ENCODE measurements around the gene TRMT112. TPM values are rescaled to one million over a fixed set of nuclear protein-coding genes. Genes with fewer than 3 reads are reported as not detected.

The TRMT112 gene
- total and polyA plus RNA-seq, 2 of the 4 experiments (the other 2 are of a cell fraction), result 173 to 202 TPM

GRCh38 chr11:64358536-64358906 lies 41.2 kb upstream of the TRMT112 start:
- POLR2A ChIA-PET (ENCODE audit: unreplicated experiment), result no interaction called here
- Histone ChIP-seq H3K4me2 (ENCODE audit: low read depth, low read length) (peak overlapping the region; percentile 82), H4K20me1 (ENCODE audit: insufficient read depth, low read length) (no peaks in the 10 kb centered on the region), H2AK9ac (replicated peaks; ENCODE audit: low read depth, low read length, poor library complexity) (peak overlapping the region; percentile 99), H3K79me1 (ENCODE audit: low read depth in 1 of 2, low read length in 2 of 2) (peaks cover 6 to 57% of the 10 kb centered on the region in 2 experiments), H2BK120ac (ENCODE audit: low read depth, low read length) (peak overlapping the region; percentile 93), H2AFZ (replicated peaks; ENCODE audit: low read length, poor library complexity) (peak overlapping the region; percentile 96), H3K18ac (ENCODE audit: low read depth, low read length) (peak overlapping the region; percentile 42), H4K5ac (ENCODE audit: low read depth, low read length) (peak overlapping the region; percentile 70), H3K36me3 (ENCODE audit: control insufficient read depth, insufficient read depth, low read length) (peaks cover 20% of the 10 kb centered on the region), H3K9ac (ENCODE audit: low read depth, low read length) (peak overlapping the region; percentile 79), H3K14ac (replicated peaks; ENCODE audit: low read depth, low read length) (peak overlapping the region; percentile 97), H3K4ac (ENCODE audit: low read depth, low read length) (peak overlapping the region; percentile 99), H4K8ac (ENCODE audit: low read depth in 2 of 2, low read length in 2 of 2) (peak overlapping the region; percentile 94 to 97), H3K27me3 (ENCODE audit: control insufficient read depth, insufficient read depth, low read length) (no peaks in the 10 kb centered on the region), H3K4me3 (ENCODE audit: insufficient read depth, low read depth, low read length) (peak overlapping the region; percentile 98), H4K91ac (ENCODE audit: insufficient read depth, low read depth, low read length) (peak overlapping the region; percentile 98), H2BK20ac (ENCODE audit: low read depth, low read length) (peak overlapping the region; percentile 49), H2BK5ac (ENCODE audit: low read depth, low read length, poor library complexity, severe bottlenecking) (peak overlapping the region; percentile 92), H2BK15ac (ENCODE audit: low read depth, low read length) (peak overlapping the region; percentile 98; the same call in 2 of the 3 replicates), H3K9me1 (ENCODE audit: insufficient read depth, low read length) (peaks cover 18% of the 10 kb centered on the region), H3K4me1 (ENCODE audit: control insufficient read depth, insufficient read depth, low read length) (peaks cover 27% of the 10 kb centered on the region), H3K56ac (ENCODE audit: extremely low read depth, insufficient read depth, low read length) (peak overlapping the region; percentile 75), H3K23ac (ENCODE audit: low read depth, low read length) (peak overlapping the region; percentile 90), H3K9me3 (ENCODE audit: control insufficient read depth, insufficient read depth, low read length) (no peaks in the 10 kb centered on the region), H2AK5ac (ENCODE audit: low read depth, low read length) (peak overlapping the region; percentile 99), H3K27ac (ENCODE audit: insufficient read depth, low read length) (peak overlapping the region; percentile 91)
- intact Hi-C loops (cut with micrococcal nuclease) (loop anchor here (5.0 kb wide), 1 partner anchor 294 kb away; no protein-coding TSS in a partner anchor), dilution Hi-C loops (cut with HindIII; ENCODE audit: low sequenced_read_pairs, unreplicated experiment) (no loop called here), in situ Hi-C loops (cut with MboI; ENCODE audit: low sequenced_read_pairs) (no loop called here)
- no peak for TF ChIP-seq CEBPB (IDR thresholded peaks at IDR 0.05; ENCODE audit: low read depth, low read length)
- TF ChIP-seq MAFK (IDR thresholded peaks at IDR 0.05; ENCODE audit: low read depth, low read length), result no peak
- TF ChIP-seq USF2 (IDR thresholded peaks at IDR 0.05; ENCODE audit: low read depth, low read length), result no peak
- no peak for TF ChIP-seq MXI1 (IDR thresholded peaks at IDR 0.05; ENCODE audit: borderline replicate concordance, low read depth, low read length)
- no peak for TF ChIP-seq MAZ (IDR thresholded peaks at IDR 0.05; ENCODE audit: borderline replicate concordance, low read depth, low read length)
- TF ChIP-seq POLR2A (IDR thresholded peaks at IDR 0.05; ENCODE audit: low read depth, low read length), result no peak
- no peak for TF ChIP-seq NFE2L2 (IDR thresholded peaks at IDR 0.05; ENCODE audit: low read depth, low read length)
- TF ChIP-seq CTCF (conservative IDR thresholded peaks at IDR 0.05; ENCODE audit: low read depth, low read length), result no peak
- TF ChIP-seq BHLHE40 (IDR thresholded peaks at IDR 0.05; ENCODE audit: low read depth, low read length), result no peak
- no peak for TF ChIP-seq SMC3 (IDR thresholded peaks at IDR 0.05; ENCODE audit: low read depth, low read length)
- TF ChIP-seq RFX5 (IDR thresholded peaks at IDR 0.05; ENCODE audit: low read depth, low read length), result no peak
- no peak for TF ChIP-seq ELK1 (IDR thresholded peaks at IDR 0.05; ENCODE audit: borderline replicate concordance, low read depth, low read length)
- no peak for TF ChIP-seq FOS (IDR thresholded peaks at IDR 0.05; ENCODE audit: low read depth, low read length)
- TF ChIP-seq CHD1 (IDR thresholded peaks at IDR 0.05; ENCODE audit: low read depth, low read length), result no peak
- no peak for TF ChIP-seq RAD21 (IDR thresholded peaks at IDR 0.05; ENCODE audit: low read length)
- no peak for TF ChIP-seq RCOR1 (IDR thresholded peaks at IDR 0.05; ENCODE audit: insufficient replicate concordance, low read length)
- DNase-seq (no peak), ATAC-seq (ENCODE audit: low read depth) (no peak)
- CTCF ChIA-PET, result no interaction called here
- WGBS, 2 experiments (ENCODE audit: extremely low coverage in 2 of 2, insufficient read length in 1 of 2), result no CpG with 5 or more reads among the region's 7 CpGs
- no TSS peak for BruUV-seq (replicated peaks)

All from IMR-90 (cell line).